Gastrocnemius medialis (tissue), 4 donors: Measurements from ENCODE around the gene UBE3B.

Experiments
- CTCF ChIP-seq, 5 experiments: fragments of 450-650 bp in 3 of 5; fragments of 200-600 bp in 2 of 5; sonication (generic) in 2 of 5; IDR thresholded peaks in 4 of 5; conservative IDR thresholded peaks in 1 of 5; 1 replicate in 4 of 5; 2 replicates in 1 of 5; pipeline ENCODE4 v1.5.1; 2016 to 2019; ENCODE audit warnings: antibody characterized with exemption in 5 of 5, mild to moderate bottlenecking in 3 of 5, moderate library complexity in 3 of 5
- POLR2A ChIP-seq, 2 donors: fragments of 450-650 bp; IDR thresholded peaks; one replicate each; pipeline ENCODE4 v1.6.1; 2017; ENCODE audit warnings: antibody characterized with exemption in 2 of 2, mild to moderate bottlenecking in 2 of 2, moderate library complexity in 2 of 2

DNA sequence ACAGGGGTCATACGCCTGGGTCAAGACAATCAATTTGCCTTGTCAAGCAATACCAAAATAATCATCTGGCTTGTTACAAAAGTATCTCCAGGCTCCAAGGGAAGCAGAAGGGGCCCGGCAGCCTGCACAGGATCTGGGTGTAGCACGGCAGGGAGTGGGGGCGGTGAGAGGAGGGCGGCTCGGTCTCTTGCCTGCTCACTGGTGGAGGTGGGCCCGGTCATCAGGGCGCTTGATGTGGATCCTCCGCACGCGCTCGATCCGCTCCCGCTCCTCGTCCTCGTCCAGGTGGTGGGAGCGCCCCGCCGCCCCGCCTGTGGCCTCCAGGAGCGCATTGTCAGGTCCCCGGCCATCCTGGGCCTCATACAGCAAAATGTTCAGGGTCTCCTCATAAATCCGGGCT, 26.0 kb upstream of the UBE3B start:
- no peak for TF ChIP-seq CTCF (IDR thresholded peaks at IDR 0.05 in 4 of 5, conservative IDR thresholded peaks at IDR 0.05 in 1 of 5)
- TF ChIP-seq POLR2A (IDR thresholded peaks at IDR 0.05): no peak
